ENCODE results near the gene PTGES2. TPM values are rescaled to one million over a fixed set of nuclear protein-coding genes. Genes with fewer than 3 reads are reported as not detected.

PTGES2 gene
- total and polyA plus RNA-seq, 2 of the 13 experiments (the other 11 are each of a cell fraction or from before 2014, with no cell fraction given) = 63.7 to 79.8 TPM

GRCh38 chr9:128159784-128160602 is 32.5 kb upstream of the PTGES2 start, which contains the start of gene BBLN (continued):
- TF ChIP-seq MYC (CRISPR knock-in tag; IDR thresholded peaks at IDR 0.05; ENCODE audit: borderline replicate concordance) (peak; percentile 63; the same call in 1 of the 2 replicates), HDAC1 (CRISPR knock-in tag; IDR thresholded peaks at IDR 0.05) (peak; percentile 24), CHD4 (IDR thresholded peaks at IDR 0.05; ENCODE audit: borderline replicate concordance, low read length) (0 out of 2 replicates have a peak, but pooled peaks have one; percentile 55), PRDM15 (CRISPR knock-in tag; IDR thresholded peaks at IDR 0.05) (0 out of 2 replicates have a peak, but pooled peaks have one; percentile 5), SAP130 (CRISPR knock-in tag; IDR thresholded peaks at IDR 0.05; ENCODE audit: low read depth) (peak; percentile 73), THAP9 (CRISPR knock-in tag; IDR thresholded peaks at IDR 0.05; ENCODE audit: borderline replicate concordance) (peak; percentile 15; the same call in 1 of the 2 replicates), ATF4 (CRISPR knock-in tag; IDR thresholded peaks at IDR 0.05) (0 out of 4 replicates have a peak, but pooled peaks of 1 of the 2 experiments have one; percentile 15), ZNF784 (CRISPR knock-in tag; IDR thresholded peaks at IDR 0.05; ENCODE audit: borderline replicate concordance) (0 out of 2 replicates have a peak, but pooled peaks have one; percentile 43), WIZ (CRISPR knock-in tag; IDR thresholded peaks at IDR 0.05) (0 out of 2 replicates have a peak, but pooled peaks have one; percentile 37), CBFB (CRISPR knock-in tag; IDR thresholded peaks at IDR 0.05) (0 out of 2 replicates have a peak, but pooled peaks have one; percentile 17), ZNF276 (CRISPR knock-in tag; IDR thresholded peaks at IDR 0.05; ENCODE audit: low read depth) (no peak), ASH2L (IDR thresholded peaks at IDR 0.05; ENCODE audit: insufficient read length, low read depth, low read length) (peak; percentile 30), ATF3 (CRISPR knock-in tag; IDR thresholded peaks at IDR 0.05) (0 out of 2 replicates have a peak, but pooled peaks have one; percentile 6), ZSCAN5A (CRISPR knock-in tag; IDR thresholded peaks at IDR 0.05; ENCODE audit: borderline replicate concordance) (0 out of 2 replicates have a peak, but pooled peaks have one; percentile 33)
